ENCODE measurements around the gene SPON2.

GRCh38 chr4:1180663-1181062, 8.3 kb upstream of the SPON2 start:
- TF ChIP-seq EZH2phosphoT487 (IDR thresholded peaks at IDR 0.05; ENCODE audit: borderline replicate concordance, low read depth, low read length) (no peak), CTCF (conservative IDR thresholded peaks at IDR 0.05; ENCODE audit: low read length) (no peak)
